ENCODE measurements around the gene SLC9A2.

The SLC9A2 gene

GRCh38 chr2:102724553-102724952 lies 105.2 kb downstream of the SLC9A2 start:
- FAIRE-seq, result no peak

GRCh38 chr2:102726128-102727087 lies 107.1 kb downstream of the SLC9A2 start:
- FAIRE-seq (no peak), DNase-seq (ENCODE audit: low spot score) (no peak)

More at GRCh38 chr2:102724553-102724952, 105.2 kb downstream of the SLC9A2 start:
- no peak for DNase-seq (ENCODE audit: low spot score)

- FAIRE-seq (no peak), DNase-seq (ENCODE audit: low spot score) (no peak)
These were observed 116.2 kb downstream of the SLC9A2 start for GRCh38 chr2:102735416-102736109.

- DNase-seq (ENCODE audit: low spot score) (no peak), FAIRE-seq (no peak)
These were observed 116.7 kb downstream of the SLC9A2 start for GRCh38 chr2:102736110-102736409.

GRCh38 chr2:102736410-102737409 lies 117.4 kb downstream of the SLC9A2 start:
- FAIRE-seq (no peak), DNase-seq (ENCODE audit: low spot score) (peak; percentile 43)

- DNase-seq (ENCODE audit: low spot score) (no peak), FAIRE-seq (no peak)
These were observed 118.1 kb downstream of the SLC9A2 start for GRCh38 chr2:102737431-102737830.

- no peak for FAIRE-seq
These were observed 123.9 kb downstream of the SLC9A2 start for GRCh38 chr2:102743259-102743658.

GRCh38 chr2:102748107-102748506 lies 128.8 kb downstream of the SLC9A2 start:
- no peak for DNase-seq (ENCODE audit: low spot score)
- FAIRE-seq, result no peak

More at GRCh38 chr2:102743259-102743658, 123.9 kb downstream of the SLC9A2 start:
- DNase-seq (ENCODE audit: low spot score), result no peak

- no peak for DNase-seq (ENCODE audit: low spot score)
- no peak for FAIRE-seq
These were observed 130.6 kb downstream of the SLC9A2 start for GRCh38 chr2:102749938-102750337.

GRCh38 chr2:102753563-102754159 lies 134.3 kb downstream of the SLC9A2 start:
- DNase-seq (ENCODE audit: low spot score) (no peak), FAIRE-seq (peak; percentile 20)

- DNase-seq (ENCODE audit: low spot score), result no peak
- FAIRE-seq, result no peak
These were observed 135.2 kb downstream of the SLC9A2 start for GRCh38 chr2:102754456-102755145.

GRCh38 chr2:102755284-102755683 lies 135.9 kb downstream of the SLC9A2 start:
- FAIRE-seq (no peak), DNase-seq (ENCODE audit: low spot score) (no peak)

- no peak for DNase-seq (ENCODE audit: low spot score)
These were observed 139.1 kb downstream of the SLC9A2 start for GRCh38 chr2:102758439-102758838.

More at GRCh38 chr2:102758439-102758838, 139.1 kb downstream of the SLC9A2 start:
- no peak for FAIRE-seq

Measured in RCC 7860 (cell line).